ENCODE data around the gene ARID1A. TPM values are rescaled to one million over a fixed set of nuclear protein-coding genes. Genes with fewer than 3 reads are reported as not detected.

The ARID1A gene
- total RNA-seq, 2 donors from 2014 or later: 71.4 to 92.8 TPM

- Histone ChIP-seq H3K4me1 (replicated peaks) (peaks cover 9% of the 10 kb centered on the region), H3K27ac (no peak overlapping the region), H3K27me3 (replicated peaks; ENCODE audit: insufficient read depth) (no peaks in the 10 kb centered on the region), H3K4me3 (no peak overlapping the region), H3K9me3 (no peaks in the 10 kb centered on the region), H3K36me3 (no peaks in the 10 kb centered on the region)
- intact Hi-C loops (cut with DNase I): no loop called here
- TF ChIP-seq CTCF (IDR thresholded peaks at IDR 0.05) (no peak), POLR2AphosphoS5 (IDR thresholded peaks at IDR 0.05) (no peak), POLR2A (IDR thresholded peaks at IDR 0.05) (no peak)
- no peak for DNase-seq (ENCODE audit: low spot score)
- 81% methylated on average over 4 of the region's 4 CpGs for WGBS
These were observed 127.1 kb downstream of the ARID1A start for GRCh38 chr1:26822737-26823395.

- H3K27ac ChIP-seq: peak overlapping the region; percentile 82 to 83
- intact Hi-C loops (cut with DNase I): no loop called here
- H3K9me3 ChIP-seq: no peaks in the 10 kb centered on the region
- no peaks in the 10 kb centered on the region for H3K36me3 ChIP-seq
- no peak overlapping the region for H3K4me3 ChIP-seq
- peaks cover 18% of the 10 kb centered on the region for H3K4me1 ChIP-seq (replicated peaks)
- H3K27me3 ChIP-seq (replicated peaks; ENCODE audit: insufficient read depth): no peaks in the 10 kb centered on the region
- WGBS: 45% methylated on average over 3 of the region's 3 CpGs
- DNase-seq (ENCODE audit: low spot score): peak; percentile 52
- peak; percentile 78 for TF ChIP-seq POLR2AphosphoS5 (IDR thresholded peaks at IDR 0.05)
- no peak for TF ChIP-seq POLR2A (IDR thresholded peaks at IDR 0.05)
These were observed 128.9 kb downstream of the ARID1A start for GRCh38 chr1:26824731-26825130.

DNA sequence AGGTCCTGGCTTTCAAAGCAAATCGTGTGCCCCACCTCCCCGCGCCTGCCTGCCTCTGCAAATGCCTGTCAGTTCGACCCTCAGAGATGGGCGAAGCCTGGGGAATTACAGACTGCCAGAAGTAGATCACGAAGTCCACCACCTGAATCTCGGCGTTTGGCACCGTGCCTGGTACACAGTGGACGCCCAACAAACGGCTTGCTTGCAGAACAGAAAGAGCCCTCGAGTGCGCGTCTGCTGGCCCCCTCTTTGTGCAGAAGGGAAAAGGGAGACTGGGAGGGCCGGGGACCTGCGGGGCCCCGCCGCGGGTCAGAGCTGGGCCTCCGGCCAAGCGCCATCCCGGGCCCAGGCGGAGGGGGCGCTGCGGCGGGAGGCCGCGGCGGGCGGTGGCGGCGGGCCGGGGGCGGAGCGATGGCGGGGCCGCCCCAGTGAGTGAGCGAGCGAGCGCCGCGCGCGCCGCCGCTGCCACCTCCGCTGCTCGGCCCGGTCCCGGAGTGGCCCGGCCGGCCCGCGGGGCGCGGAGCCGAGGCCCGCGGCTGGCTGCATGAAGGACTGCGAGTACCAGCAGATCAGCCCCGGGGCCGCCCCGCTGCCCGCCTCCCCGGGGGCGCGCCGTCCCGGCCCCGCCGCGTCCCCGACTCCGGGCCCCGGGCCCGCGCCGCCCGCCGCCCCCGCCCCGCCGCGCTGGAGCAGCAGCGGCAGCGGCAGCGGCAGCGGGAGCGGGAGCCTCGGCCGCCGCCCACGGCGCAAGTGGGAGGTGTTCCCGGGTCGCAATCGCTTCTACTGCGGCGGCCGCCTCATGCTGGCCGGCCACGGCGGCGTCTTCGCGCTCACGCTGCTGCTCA lies 130.7 kb downstream of the ARID1A start, which contains the start of gene ZDHHC18:
ZDHHC18 (plus strand) TSS at position 428 of the 845 bp plus-strand sequence; CDS start at position 545, 117 bp downstream.
- Histone ChIP-seq H3K36me3 (no peaks in the 10 kb centered on the region), H3K27ac (peak within 1 kb of the TSS; percentile 82 to 83), H3K9me3 (no peaks in the 10 kb centered on the region), H3K27me3 (replicated peaks; ENCODE audit: insufficient read depth) (no peaks in the 10 kb centered on the region), H3K4me3 (peak within 1 kb of the TSS; percentile 70 to 73), H3K4me1 (replicated peaks) (peaks cover 18% of the 10 kb centered on the region)
- WGBS: under 1% methylated on average over 73 of the region's 107 CpGs
- peak; percentile 58 for DNase-seq (ENCODE audit: low spot score)
- TF ChIP-seq POLR2AphosphoS5 (IDR thresholded peaks at IDR 0.05) (no peak), CTCF (IDR thresholded peaks at IDR 0.05) (peak; percentile 25 to 79 (median 53)), POLR2A (IDR thresholded peaks at IDR 0.05) (no peak)
- intact Hi-C loops (cut with DNase I): no loop called here

- Histone ChIP-seq H3K36me3 (no peaks in the 10 kb centered on the region), H3K4me3 (peak overlapping the region; percentile 70 to 73), H3K9me3 (no peaks in the 10 kb centered on the region), H3K4me1 (replicated peaks) (peaks cover 18% of the 10 kb centered on the region), H3K27me3 (replicated peaks; ENCODE audit: insufficient read depth) (no peaks in the 10 kb centered on the region), H3K27ac (peak overlapping the region; percentile 76 to 82)
- no peak for DNase-seq (ENCODE audit: low spot score)
- TF ChIP-seq POLR2A (IDR thresholded peaks at IDR 0.05) (no peak), POLR2AphosphoS5 (IDR thresholded peaks at IDR 0.05) (no peak), CTCF (IDR thresholded peaks at IDR 0.05) (no peak)
- WGBS: 2% methylated on average over 17 of the region's 17 CpGs
- intact Hi-C loops (cut with DNase I): no loop called here
These were observed 131.3 kb downstream of the ARID1A start for GRCh38 chr1:26827106-26827604.

DNA sequence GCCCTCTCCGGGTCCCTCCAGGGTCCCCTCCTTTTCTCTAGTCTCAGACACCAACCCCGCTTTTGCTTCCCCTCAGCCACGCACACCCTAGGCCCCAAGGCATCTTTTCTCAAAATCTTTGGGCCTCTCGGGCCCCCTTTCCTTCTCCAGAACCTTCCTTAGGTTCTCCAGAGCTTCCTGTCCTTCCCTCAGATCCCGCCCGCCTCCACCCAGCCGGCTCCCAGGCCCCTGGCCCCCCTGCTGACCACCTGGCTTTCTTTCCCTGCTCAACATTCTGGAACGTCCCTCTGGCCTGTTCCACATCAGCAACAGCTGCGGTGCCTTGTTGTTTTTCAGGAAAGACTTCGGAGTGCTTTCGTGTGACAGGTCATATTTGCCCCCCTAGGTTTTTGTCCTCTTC lies 131.8 kb downstream of the ARID1A start:
- H3K27ac ChIP-seq: peak overlapping the region; percentile 76 to 82
- DNase-seq (ENCODE audit: low spot score): no peak
- H3K27me3 ChIP-seq (replicated peaks; ENCODE audit: insufficient read depth): no peaks in the 10 kb centered on the region
- H3K4me1 ChIP-seq (replicated peaks): peaks cover 18% of the 10 kb centered on the region
- intact Hi-C loops (cut with DNase I): no loop called here
- no peak for TF ChIP-seq CTCF (IDR thresholded peaks at IDR 0.05)
- TF ChIP-seq POLR2A (IDR thresholded peaks at IDR 0.05): no peak
- no peak for TF ChIP-seq POLR2AphosphoS5 (IDR thresholded peaks at IDR 0.05)
- no peaks in the 10 kb centered on the region for H3K9me3 ChIP-seq
- peak overlapping the region; percentile 70 to 73 for H3K4me3 ChIP-seq
- no peaks in the 10 kb centered on the region for H3K36me3 ChIP-seq
- WGBS: 9% methylated on average over 11 of the region's 11 CpGs

All from prostate gland (tissue), 2 donors.